HUES6 (cell line): Measurements from ENCODE around the gene CLRN1.

Experiments used
- H3K27ac ChIP-seq: 2 replicates; pipeline ENCODE4 v1.7.0; 2013; ENCODE audit warnings: low read depth, mild to moderate bottlenecking, low read length, inconsistent platforms
- H3K27me3 ChIP-seq: 2 replicates; pipeline ENCODE4 v1.6.1; 2013; ENCODE audit warnings: low read length; ENCODE audit not compliant: control insufficient read depth, insufficient read depth
- H3K36me3 ChIP-seq: 2 replicates; pipeline ENCODE4 v1.6.1; 2013; ENCODE audit warnings: low read length; ENCODE audit not compliant: control insufficient read depth, insufficient read depth
- H3K4me1 ChIP-seq: 2 replicates; pipeline ENCODE4 v1.6.1; 2013; ENCODE audit warnings: low read length; ENCODE audit not compliant: control insufficient read depth, insufficient read depth
- H3K4me3 ChIP-seq: 2 replicates; pipeline ENCODE4 v1.5.1; 2013; ENCODE audit warnings: low read depth, low read length
- H3K9ac ChIP-seq: one replicate; pipeline ENCODE4 v1.6.1; 2013; ENCODE audit warnings: mild to moderate bottlenecking, low read length
- H3K9me3 ChIP-seq: 2 replicates; pipeline ENCODE4 v1.6.1; 2013; ENCODE audit warnings: low read depth, low read length; ENCODE audit not compliant: control insufficient read depth, insufficient read depth

Gene CLRN1

DNA sequence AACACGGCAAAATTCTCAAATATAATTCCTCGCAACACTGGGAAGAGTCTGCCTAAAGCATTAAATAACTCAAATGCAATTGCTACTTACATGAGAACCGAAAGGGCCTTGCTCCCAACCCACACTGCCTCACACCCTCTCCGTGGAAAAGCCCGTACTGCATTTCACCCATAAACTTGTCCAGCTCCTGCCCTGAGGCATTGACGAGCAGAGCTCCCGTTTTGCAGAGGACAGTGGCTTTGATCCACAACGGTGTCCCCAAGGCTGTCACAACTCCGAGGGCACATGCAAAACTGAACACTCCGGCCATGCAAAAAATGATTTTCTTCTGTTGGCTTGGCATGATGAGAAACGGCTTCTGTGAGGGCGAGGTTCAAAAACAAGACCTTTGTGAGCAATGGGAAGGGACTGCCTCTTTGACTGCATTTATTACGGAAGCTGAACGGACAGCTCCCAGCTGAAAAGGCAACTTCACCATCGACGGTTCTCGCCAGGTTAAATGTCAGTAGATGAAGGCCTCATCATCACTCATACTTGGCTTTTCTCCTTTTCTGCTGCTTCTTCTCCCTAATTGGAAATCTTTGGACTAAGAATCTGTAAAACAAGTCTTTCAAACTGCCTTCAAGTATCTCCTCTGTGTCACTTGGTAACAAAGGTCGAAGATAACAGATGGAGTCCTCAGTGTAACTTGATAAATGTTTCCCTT lies at the start of gene CLRN1:
TSS of gene CLRN1 (minus strand) at position 362 of the 706 bp plus-strand sequence. CDS start at position 343, 19 bp downstream.
- Histone ChIP-seq H3K4me3 (0 out of 2 replicates have a peak within 1 kb of the TSS, but pooled peaks have one; percentile 7), H3K36me3 (no peaks in the 10 kb centered on the region), H3K9me3 (no peaks in the 10 kb centered on the region), H3K27ac (peak within 1 kb of the TSS; percentile 23; the same call in 1 of the 2 replicates), H3K4me1 (peaks cover 41% of the 10 kb centered on the region), H3K9ac (no peak within 1 kb of the TSS), H3K27me3 (no peaks in the 10 kb centered on the region)

DNA sequence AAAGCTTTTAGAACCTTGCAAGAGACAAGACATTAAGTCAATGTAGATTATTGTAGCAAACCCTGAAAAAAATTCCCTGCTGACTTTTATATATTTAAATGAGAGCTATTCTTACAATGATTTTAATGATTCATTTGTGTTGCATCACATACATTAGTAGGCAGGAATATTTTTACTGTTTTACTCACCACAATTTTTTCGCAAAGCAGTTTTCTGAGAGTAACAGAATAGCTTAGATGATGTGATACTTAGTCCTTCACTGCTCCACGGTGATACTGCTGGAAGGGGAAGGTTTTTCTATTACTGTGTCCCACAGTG lies 43.9 kb upstream of the CLRN1 start:
- no peak overlapping the region for H3K27ac ChIP-seq
- H3K27me3 ChIP-seq = no peaks in the 10 kb centered on the region
- H3K36me3 ChIP-seq = no peaks in the 10 kb centered on the region
- H3K4me3 ChIP-seq = no peak overlapping the region
- H3K9ac ChIP-seq = no peak overlapping the region
- H3K4me1 ChIP-seq = no peaks in the 10 kb centered on the region; the same call in 1 of the 2 replicates
- no peaks in the 10 kb centered on the region for H3K9me3 ChIP-seq

GRCh38 chr3:151015767-151016477 lies 43.4 kb upstream of the CLRN1 start:
- Histone ChIP-seq H3K36me3 (no peaks in the 10 kb centered on the region), H3K4me3 (no peak overlapping the region), H3K27ac (no peak overlapping the region), H3K27me3 (no peaks in the 10 kb centered on the region), H3K4me1 (no peaks in the 10 kb centered on the region; the same call in 1 of the 2 replicates), H3K9ac (no peak overlapping the region), H3K9me3 (no peaks in the 10 kb centered on the region)

GRCh38 chr3:151015181-151015580 lies 42.7 kb upstream of the CLRN1 start:
- H3K27ac ChIP-seq = no peak overlapping the region
- H3K4me1 ChIP-seq = no peaks in the 10 kb centered on the region; the same call in 1 of the 2 replicates
- H3K9me3 ChIP-seq = 0 out of 2 replicates have a peak, but pooled peaks cover 2% of the 10 kb centered on the region
- H3K9ac ChIP-seq = no peak overlapping the region
- no peaks in the 10 kb centered on the region for H3K27me3 ChIP-seq
- no peaks in the 10 kb centered on the region for H3K36me3 ChIP-seq
- H3K4me3 ChIP-seq = no peak overlapping the region

DNA sequence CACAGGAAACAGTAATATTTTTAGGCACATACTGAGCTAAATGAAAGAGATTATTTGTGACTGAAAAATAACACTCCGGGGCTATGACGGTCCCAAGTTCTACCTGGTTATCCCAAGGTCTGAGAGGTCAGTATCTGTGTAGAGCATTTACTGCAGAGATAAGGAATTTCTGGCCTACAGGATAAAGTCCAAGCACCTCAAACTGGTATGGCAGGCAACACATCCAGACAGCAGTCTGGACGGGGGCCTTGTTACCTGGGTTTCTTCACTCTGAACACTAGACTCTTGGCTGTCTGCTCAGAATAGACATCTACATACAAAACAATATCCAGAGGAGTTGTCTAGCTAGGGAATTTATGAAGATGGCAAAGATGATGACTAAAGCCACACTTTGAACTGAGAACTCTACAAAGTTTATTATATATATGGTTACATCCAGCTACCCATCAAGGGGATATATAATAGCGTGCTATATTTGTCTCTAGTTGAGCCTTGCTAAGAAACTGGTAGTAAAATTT lies 42.0 kb upstream of the CLRN1 start:
- Histone ChIP-seq H3K27ac (no peak overlapping the region), H3K4me1 (no peaks in the 10 kb centered on the region; the same call in none of the 2 replicates), H3K9me3 (0 out of 2 replicates have a peak, but pooled peaks cover 3% of the 10 kb centered on the region), H3K36me3 (no peaks in the 10 kb centered on the region), H3K9ac (no peak overlapping the region), H3K27me3 (no peaks in the 10 kb centered on the region), H3K4me3 (no peak overlapping the region)

- Histone ChIP-seq H3K9ac (no peak overlapping the region), H3K27me3 (no peaks in the 10 kb centered on the region), H3K4me3 (no peak overlapping the region), H3K4me1 (no peaks in the 10 kb centered on the region; the same call in none of the 2 replicates), H3K9me3 (0 out of 2 replicates have a peak, but pooled peaks cover 3% of the 10 kb centered on the region), H3K27ac (no peak overlapping the region), H3K36me3 (no peaks in the 10 kb centered on the region)
Observed at GRCh38 chr3:151012753-151013152, 40.2 kb upstream of the CLRN1 start.

DNA sequence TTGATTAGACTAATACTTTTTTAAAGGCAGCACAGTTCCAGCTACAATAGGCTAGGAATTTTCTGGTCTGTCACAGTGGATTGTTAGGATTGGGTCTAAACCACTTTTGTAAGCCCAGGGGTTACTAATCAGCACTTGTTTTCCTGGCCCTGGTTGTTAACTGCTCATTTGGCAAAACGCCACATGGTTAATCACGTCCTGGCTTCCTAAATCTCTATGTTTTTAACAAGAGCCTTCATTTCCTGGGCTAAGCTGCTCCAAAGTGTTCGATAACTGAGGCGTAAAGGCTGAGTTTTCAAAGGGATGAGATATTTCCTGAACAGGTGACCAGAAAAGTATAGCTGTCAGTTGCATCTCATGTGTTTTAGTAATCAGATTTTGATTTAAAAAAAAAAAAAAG lies 38.9 kb upstream of the CLRN1 start:
- 0 out of 2 replicates have a peak, but pooled peaks cover 3% of the 10 kb centered on the region for H3K9me3 ChIP-seq
- no peak overlapping the region for H3K9ac ChIP-seq
- no peaks in the 10 kb centered on the region; the same call in none of the 2 replicates for H3K4me1 ChIP-seq
- no peaks in the 10 kb centered on the region for H3K27me3 ChIP-seq
- H3K36me3 ChIP-seq = no peaks in the 10 kb centered on the region
- H3K27ac ChIP-seq = no peak overlapping the region
- H3K4me3 ChIP-seq = no peak overlapping the region

DNA sequence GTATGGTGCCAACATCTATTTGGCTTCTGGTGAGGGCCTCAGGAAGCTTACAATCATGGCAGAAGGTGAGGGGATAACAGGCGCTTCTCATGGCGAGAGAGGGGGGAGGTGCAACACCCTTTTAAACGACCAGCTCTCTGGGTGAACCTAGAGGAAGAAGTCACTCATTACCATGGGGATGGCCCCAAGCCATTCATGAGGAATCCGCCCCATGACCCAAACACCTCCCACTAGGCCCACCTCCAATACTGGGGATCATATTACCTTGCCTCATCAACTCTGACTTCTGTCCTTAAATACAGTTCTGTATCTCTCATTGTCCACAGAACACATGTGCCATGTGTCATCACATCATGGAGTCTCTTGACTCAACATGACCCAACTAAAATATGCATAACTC lies 37.5 kb upstream of the CLRN1 start:
- Histone ChIP-seq H3K4me1 (no peaks in the 10 kb centered on the region; the same call in none of the 2 replicates), H3K27me3 (no peaks in the 10 kb centered on the region), H3K9ac (no peak overlapping the region), H3K27ac (no peak overlapping the region), H3K4me3 (no peak overlapping the region), H3K9me3 (0 out of 2 replicates have a peak, but pooled peaks cover 3% of the 10 kb centered on the region), H3K36me3 (no peaks in the 10 kb centered on the region)

DNA sequence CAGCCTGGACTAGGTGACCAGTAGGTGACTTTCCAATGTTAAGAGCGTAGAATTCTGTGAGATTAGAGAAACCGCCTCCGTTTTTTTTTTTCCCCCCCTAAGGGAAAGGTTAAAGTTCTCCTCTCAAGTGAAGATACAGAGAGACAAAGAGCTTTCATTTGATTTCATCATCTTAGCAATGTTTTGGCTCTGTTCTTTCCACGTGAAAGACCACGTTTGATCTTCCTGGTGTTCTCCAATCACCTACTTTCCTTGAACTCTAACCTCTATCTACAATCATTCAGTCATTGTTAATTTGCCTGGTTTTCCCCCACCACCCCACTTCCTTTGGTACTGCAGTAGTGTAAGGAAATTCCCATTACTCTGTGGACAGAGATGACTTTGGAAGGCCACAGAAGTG lies 36.9 kb upstream of the CLRN1 start:
- Histone ChIP-seq H3K9me3 (0 out of 2 replicates have a peak, but pooled peaks cover 3% of the 10 kb centered on the region), H3K27me3 (no peaks in the 10 kb centered on the region), H3K9ac (no peak overlapping the region), H3K4me1 (no peaks in the 10 kb centered on the region; the same call in none of the 2 replicates), H3K4me3 (no peak overlapping the region), H3K27ac (no peak overlapping the region), H3K36me3 (no peaks in the 10 kb centered on the region)

DNA sequence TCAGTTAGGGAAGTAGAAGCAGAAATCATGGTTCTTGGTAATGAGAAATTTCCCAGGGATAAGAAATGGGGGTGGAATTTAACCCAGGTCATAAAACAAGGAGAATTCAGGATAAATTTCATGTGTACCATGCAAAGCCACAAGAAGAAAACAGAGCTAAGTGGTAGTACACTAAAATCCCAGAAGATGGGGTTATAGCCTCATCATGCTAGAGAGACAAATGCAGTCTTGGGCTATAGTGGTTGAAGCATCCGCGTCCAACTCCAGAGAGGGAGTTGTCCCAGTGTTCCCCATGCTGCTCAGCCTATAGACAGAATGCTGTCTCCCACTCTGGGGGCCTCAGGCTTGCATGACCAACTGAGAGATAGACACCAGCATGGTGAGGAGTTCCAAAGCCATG lies 36.2 kb upstream of the CLRN1 start:
- Histone ChIP-seq H3K4me1 (no peaks in the 10 kb centered on the region; the same call in none of the 2 replicates), H3K9me3 (0 out of 2 replicates have a peak, but pooled peaks cover 3% of the 10 kb centered on the region), H3K27ac (no peak overlapping the region), H3K36me3 (no peaks in the 10 kb centered on the region), H3K4me3 (no peak overlapping the region), H3K9ac (no peak overlapping the region), H3K27me3 (no peaks in the 10 kb centered on the region)

DNA sequence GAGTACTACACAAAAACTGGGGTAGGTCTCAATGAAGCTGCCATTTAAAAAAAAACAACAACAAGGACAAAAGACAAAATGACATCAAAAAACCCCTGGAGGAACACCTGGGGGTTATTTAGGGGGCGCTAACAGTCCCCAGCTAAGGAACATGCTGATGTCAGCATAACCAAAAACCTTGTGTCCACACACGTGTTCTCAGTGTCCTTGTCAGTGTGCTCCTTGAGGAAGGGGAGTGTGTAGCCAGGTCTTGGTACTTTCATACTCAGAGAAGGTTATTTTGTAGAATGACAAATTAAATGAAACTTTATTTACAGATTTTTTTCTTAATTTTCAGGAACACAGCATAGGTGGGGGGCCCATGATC lies 31.2 kb upstream of the CLRN1 start:
- H3K9ac ChIP-seq = no peak overlapping the region
- no peaks in the 10 kb centered on the region for H3K9me3 ChIP-seq
- no peak overlapping the region for H3K4me3 ChIP-seq
- H3K36me3 ChIP-seq = no peaks in the 10 kb centered on the region
- H3K4me1 ChIP-seq = peaks cover 7% of the 10 kb centered on the region; the same call in 1 of the 2 replicates
- no peak overlapping the region for H3K27ac ChIP-seq
- H3K27me3 ChIP-seq = no peaks in the 10 kb centered on the region
